Stimulated activated CD8-positive, alpha-beta memory T cell treated with anti-CD3 and anti-CD28 coated beads, Interleukin-7, amount 100 ng/mL, for 1 hour (primary cell): Measurements from ENCODE around the gene TMCO6.

Source experiments
- DNase-seq, 2 donors: peaks; one replicate each; pipeline ENCODE4 v3.0.0-alpha.2; 2020; ENCODE audit warnings: low read depth in 2 of 2

TMCO6 gene

GRCh38 chr5:140673187-140673976 lies 34.1 kb downstream of the TMCO6 start, which contains the start of gene DND1:
DND1 (minus strand) TSS chr5:140673576; CDS start chr5:140673542, 34 bp downstream.
- no peak for DNase-seq

GRCh38 chr5:140674211-140674610 lies 35.0 kb downstream of the TMCO6 start:
- DNase-seq = no peak

GRCh38 chr5:140674629-140675028 lies 35.4 kb downstream of the TMCO6 start:
- no peak for DNase-seq

GRCh38 chr5:140677947-140678346 lies 38.7 kb downstream of the TMCO6 start:
- DNase-seq = no peak

- DNase-seq = no peak
These were observed 39.7 kb downstream of the TMCO6 start for GRCh38 chr5:140678993-140679392.

- no peak for DNase-seq
These were observed 51.2 kb downstream of the TMCO6 start for GRCh38 chr5:140690376-140690932.

GRCh38 chr5:140690941-140691924 lies 52.0 kb downstream of the TMCO6 start, which contains the start of the genes HARS1 and HARS2:
HARS1 (minus strand) TSS chr5:140691370; CDS start chr5:140691304, 66 bp downstream.
HARS2 (plus strand) TSS chr5:140691455; CDS start chr5:140691649, 194 bp downstream.
- peak; percentile 61 to 70 for DNase-seq

GRCh38 chr5:140694276-140694675 lies 55.0 kb downstream of the TMCO6 start:
- no peak for DNase-seq
